ENCODE measurements around the gene ABCA4.
"Not testable (repeated sequence)": the region's sequence is repeated elsewhere in the genome, so short reads cannot be mapped to it uniquely, and the experiment has no call there.

Gene ABCA4

GRCh38 chr1:94000510-94001282 is 120.3 kb downstream of the ABCA4 start:
- DNase-seq, result no peak

- peak in 1 of 2 donors; percentile 32 for DNase-seq
Observed at GRCh38 chr1:93999840-94000415, 121.0 kb downstream of the ABCA4 start.

DNA sequence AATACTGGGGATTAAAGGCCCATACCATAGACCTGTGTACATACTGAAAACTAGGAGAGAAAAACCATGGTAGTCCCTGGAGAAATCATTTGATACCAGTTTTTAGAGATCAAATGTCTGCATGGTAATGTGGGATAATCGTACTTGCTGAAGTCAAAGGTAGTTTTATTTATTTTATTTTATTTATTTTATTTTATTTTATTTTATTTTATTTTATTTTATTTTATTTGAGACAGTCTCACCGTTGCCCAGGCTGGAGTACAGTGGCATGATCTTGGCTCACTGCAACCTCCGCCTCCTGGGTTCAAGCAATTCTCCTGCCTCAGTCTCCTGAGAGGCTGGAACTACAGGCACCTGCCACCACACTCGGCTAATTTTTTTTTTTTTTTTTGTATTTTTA is 122.4 kb downstream of the ABCA4 start:
- not testable (repeated sequence) for DNase-seq

GRCh38 chr1:93997756-93998155 is 123.2 kb downstream of the ABCA4 start:
- no peak for DNase-seq

DNA sequence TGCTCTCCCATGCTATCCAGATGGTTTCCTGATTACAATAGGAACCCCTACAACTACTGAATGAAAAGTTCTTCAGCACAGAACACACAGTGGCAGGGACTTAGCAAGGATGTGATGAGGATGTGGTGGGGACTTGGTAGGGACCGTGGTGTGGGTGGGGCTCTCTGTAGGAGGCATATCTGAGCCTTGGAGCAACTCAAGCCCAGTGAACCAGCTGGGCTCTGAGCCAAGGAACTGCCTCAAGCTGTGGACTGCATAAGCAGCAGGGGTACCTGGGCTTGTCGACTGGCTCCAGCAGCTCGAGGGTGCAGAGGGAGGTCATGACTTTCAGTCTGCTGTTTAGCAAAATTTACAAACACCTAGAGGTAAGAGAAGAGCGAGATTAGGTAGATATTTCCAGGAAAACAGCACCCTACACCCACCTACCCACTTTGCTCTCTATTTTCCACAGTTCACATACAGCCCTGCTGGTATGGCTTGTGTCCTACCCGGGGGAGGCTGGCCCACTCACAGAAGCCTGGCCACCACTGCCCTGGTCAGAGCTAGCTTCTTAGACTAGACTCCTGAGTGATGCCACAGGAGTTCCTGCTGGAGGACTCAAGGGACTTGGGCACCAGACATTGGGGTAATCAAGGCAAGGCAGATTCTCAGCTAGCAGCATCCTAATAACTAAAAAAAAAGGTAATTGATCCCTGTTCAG is 125.0 kb downstream of the ABCA4 start:
- DNase-seq, result no peak

DNA sequence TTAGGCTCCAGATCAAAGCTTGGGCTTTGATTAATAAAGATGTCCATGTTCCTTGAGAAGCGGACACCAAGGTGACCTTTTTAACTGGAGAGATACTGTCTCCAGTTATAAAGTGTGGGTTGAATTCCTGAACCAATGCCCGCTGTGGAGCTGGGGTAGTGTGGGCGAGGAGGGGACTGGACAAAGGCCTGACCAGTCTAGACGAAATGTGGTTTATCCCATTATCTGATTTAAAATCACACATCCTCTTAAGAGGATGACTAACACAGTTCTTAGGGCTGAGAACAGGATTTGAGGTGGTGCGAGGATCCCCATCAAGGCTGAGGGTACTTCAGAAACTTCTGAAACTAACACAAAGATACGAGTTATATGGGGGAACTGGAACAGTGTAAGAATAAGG is 127.2 kb downstream of the ABCA4 start:
- no peak for DNase-seq

DNA sequence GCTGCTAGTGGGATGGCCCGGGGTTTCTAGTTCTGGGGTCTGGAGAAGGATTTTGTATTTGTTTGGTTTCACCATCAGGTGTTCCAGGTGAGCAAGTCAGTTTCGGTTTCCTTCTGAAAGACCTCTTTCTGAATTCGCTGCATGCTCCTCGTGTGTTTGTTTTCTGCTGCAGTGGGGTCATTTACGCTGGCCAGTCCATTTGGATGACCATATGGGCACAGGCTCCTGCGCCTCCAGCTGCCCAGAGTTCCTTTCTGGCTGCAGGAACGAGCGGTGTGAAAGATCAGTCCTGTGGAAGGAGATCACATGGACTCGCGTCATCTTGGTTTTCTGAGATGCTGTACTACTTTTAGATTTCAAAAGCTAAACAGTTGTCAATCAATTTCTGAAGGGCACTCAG is 128.0 kb downstream of the ABCA4 start:
- no peak for DNase-seq

DNA sequence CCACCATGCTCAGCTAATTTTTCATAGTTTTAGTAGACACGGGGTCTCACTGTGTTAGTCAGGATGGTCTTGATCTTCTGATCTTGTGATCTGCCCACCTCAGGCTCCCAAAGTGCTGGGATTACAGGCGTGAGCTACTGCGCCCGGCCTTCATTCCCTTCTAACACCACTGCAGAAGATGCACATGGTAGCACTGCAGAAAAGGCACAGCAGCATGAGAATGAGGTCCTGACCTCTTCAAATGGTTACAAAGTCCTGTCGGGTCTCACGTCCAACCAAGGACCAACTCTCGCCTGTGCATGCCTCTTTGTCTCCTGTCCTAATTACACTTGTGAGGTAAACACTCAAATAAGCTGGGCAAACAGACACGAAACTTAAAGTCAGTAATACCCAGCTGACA is 128.8 kb downstream of the ABCA4 start:
- no peak for DNase-seq

- DNase-seq, result peak in 1 of 2 donors; percentile 36
Observed at GRCh38 chr1:93991271-93991670, 129.7 kb downstream of the ABCA4 start.

GRCh38 chr1:93990477-93990876 is 130.5 kb downstream of the ABCA4 start:
- not testable (repeated sequence) for DNase-seq

- DNase-seq, result no peak
Observed at GRCh38 chr1:93990010-93990409, 130.9 kb downstream of the ABCA4 start.

GRCh38 chr1:93989601-93990000 is 131.3 kb downstream of the ABCA4 start:
- DNase-seq, result no peak

GRCh38 chr1:93988634-93989350 is 132.2 kb downstream of the ABCA4 start:
- peak in 1 of 2 donors; percentile 32 for DNase-seq

DNA sequence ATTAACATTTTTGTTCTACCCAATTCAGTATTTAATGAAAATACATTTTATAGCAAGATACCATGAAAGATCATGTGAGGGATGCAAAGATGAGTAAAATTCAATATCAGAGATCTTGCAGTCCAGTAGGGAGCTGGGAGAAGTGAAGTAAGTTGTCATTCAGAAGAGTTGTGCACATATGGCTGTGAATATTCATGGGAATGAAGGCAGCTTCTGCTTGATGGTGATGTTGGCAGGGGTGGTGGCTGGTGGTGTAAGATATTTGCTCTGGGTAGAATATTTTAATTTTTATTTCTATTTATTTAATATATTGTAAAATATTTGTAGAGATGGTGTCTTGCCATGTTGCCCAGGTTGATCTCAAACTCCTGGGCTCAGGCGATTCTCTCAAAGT is 139.7 kb downstream of the ABCA4 start:
- no peak for DNase-seq

DNA sequence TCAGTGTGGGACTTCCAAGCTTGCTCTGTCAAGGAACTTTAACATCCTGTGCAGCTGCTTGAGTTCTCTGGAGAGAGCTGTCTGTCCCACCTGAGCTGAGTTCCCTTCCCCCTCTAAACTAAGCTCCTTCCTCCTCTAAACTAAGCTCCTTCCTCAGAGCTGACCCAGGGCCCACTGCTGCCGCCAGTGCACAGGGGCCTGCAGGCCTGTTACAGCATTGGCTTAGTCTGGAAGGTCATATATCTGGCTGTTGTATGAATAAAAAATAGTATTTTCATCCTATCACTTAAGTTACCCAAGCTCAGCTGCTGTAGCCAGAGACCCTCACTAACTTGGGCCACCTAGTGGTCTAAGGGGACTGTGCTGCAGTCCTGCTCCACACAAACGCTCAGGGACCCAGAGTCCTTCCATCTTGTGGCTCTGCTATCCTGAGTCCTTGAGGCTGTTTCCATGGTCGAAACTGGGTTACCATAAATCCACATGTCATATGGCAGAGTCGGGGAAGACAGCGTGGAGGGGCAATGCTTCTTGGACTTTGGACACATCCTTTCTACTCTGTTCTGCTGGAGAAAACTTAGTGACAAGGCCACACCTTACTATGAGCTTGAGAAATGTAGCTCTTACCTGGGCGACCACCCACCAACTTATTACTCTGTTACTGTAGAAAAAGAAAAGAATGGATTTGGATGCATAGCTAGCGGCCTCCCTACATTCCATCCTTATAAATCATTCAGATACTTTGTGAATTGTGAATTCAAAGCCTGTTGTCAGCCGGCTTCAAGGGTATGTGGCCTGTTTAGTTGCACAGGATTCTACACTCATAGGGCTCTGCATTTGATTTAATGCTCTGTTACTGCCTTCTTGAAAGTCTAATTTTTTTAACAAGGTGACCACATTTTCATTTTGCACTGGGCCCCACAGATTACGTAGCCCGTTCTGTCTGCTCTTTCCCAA is 140.4 kb downstream of the ABCA4 start:
- DNase-seq, result no peak

- no peak for DNase-seq
Observed at GRCh38 chr1:93979718-93980319, 141.1 kb downstream of the ABCA4 start.

DNA sequence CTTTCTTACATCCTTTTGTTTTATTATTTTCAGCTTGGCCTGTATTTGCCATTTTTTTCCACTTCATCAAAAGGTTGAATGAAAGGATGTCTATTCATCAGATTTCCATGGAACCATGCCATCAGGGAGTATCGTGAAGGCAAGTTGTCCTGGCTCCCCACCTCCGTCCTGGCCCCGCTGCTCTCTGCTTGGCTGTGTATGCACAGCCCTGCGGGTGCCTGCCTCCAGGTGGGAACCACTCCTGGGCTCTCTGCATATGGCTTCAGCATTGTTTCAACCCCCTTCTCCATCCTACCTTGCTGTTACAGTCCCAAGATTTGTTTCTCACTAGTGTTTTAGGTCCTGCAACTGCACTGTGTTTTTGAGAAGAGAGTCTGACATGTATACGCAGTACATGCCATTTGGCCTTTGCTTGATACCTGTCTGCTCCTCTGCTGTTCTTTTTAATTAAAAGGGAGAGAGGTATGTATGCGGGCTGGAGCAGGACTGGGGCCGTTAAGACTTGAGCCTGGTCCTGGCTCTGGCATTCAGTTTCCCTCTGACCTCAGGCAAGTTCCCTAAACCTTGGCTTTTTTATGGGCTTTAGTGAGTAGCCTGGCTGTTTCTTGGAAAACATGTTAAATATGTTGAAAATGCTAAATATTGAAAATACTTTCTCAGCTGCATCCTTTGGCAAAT is 141.8 kb downstream of the ABCA4 start:
- DNase-seq, result no peak

DNA sequence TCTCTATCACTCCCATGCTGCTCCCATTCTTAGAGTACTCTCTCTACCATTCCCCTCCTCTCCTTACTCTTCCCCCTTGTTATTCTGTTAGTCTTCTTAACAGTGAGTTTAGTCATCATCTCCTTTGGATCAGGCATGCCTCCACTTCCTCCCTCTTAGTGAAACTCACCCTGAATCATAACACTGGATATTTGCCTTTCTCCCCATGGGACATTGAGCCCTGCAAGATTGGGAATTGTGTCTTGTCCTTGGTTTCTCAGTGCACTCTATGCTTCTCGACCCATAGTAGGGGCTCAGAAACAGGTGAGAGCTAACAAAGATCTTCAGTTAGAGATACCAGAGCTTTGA is 143.4 kb downstream of the ABCA4 start:
- no peak for DNase-seq

DNA sequence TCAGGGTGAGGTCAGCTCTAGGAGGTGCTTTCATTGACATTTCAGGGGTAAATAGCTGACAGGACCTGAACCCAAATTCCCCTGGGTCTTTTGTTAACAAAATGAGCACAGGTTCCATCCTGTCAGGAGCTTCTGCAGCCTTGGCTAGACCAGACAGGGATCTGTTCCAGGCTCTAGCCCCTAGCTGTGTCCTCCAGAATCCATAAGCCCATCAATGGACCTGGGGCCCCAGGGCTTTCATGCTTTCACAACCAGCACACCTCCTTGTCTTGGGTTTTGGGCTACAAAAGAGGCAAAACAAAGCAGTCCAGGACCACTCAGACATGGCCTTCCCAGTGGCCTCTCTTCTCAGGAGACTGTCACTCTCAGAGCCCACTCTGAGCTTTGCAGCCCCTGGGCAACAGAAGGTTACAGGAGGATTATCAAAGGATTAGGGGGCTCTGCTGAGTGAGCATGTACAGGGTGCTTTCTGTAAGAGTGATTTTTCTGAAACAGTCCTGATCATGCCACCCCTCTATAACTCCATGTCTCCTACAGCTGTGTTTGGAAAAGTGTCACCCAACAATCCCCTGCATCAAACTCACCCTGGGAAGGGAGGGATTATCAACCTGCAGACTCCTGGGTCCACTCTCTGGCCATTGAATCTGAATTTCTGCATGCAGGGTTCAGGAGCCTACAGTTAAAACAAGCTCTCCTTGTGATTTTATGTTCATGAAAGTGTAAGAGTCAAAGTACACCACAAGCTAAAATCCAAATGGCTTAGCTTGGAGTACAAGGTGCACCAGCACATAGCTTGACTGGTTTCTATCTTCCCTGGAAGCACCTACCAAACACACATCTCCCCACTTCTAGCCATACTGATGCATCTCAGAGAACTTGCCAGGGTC is 144.0 kb downstream of the ABCA4 start:
- no peak for DNase-seq

DNA sequence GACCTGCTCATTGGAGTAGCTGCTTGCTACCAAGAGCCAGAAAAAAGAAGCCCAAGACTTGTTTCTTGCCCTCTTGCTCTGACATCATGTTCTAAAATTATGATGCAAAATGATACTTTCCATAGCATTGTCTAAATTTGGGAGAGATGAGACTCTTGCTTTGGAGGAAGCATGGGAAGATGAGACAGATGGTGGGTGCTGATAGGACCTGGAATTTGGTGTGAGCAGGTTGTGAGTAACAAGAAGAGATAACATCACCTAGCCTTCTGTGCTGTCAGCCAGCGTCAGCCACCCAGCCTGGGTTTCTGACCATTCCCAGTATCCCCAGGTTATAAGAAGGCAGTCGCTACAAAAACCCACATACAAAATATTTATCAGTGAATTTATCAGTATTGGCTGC is 144.7 kb downstream of the ABCA4 start:
- DNase-seq, result no peak
